Measurements from ENCODE around the gene NTM.

DNA sequence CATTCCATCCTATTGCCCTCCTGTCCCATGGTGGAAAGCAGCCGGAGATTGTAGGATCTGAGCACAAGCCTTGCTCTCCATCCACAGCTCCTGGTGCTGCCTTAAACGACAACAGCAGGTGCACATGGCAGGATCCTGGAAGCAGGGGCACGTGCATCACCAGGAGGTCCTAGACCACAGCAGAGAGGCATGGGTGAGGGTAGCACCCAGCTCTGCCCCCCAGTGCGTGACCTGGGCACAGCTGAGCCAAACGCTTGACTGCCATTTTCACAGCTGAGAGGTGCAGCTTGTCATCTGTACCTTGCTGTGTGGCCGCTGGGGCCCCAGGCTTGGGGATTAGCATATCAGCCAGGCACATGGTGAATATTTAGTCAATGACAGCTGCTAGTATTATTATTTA, 92.7 kb downstream of the NTM start:
- TF ChIP-seq, protein P1, sequence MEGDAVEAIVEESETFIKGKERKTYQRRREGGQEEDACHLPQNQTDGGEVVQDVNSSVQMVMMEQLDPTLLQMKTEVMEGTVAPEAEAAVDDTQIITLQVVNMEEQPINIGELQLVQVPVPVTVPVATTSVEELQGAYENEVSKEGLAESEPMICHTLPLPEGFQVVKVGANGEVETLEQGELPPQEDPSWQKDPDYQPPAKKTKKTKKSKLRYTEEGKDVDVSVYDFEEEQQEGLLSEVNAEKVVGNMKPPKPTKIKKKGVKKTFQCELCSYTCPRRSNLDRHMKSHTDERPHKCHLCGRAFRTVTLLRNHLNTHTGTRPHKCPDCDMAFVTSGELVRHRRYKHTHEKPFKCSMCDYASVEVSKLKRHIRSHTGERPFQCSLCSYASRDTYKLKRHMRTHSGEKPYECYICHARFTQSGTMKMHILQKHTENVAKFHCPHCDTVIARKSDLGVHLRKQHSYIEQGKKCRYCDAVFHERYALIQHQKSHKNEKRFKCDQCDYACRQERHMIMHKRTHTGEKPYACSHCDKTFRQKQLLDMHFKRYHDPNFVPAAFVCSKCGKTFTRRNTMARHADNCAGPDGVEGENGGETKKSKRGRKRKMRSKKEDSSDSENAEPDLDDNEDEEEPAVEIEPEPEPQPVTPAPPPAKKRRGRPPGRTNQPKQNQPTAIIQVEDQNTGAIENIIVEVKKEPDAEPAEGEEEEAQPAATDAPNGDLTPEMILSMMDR (IDR thresholded peaks at IDR 0.05) = no peak
- TF ChIP-seq POLR2A (IDR thresholded peaks at IDR 0.05) = no peak
